ENCODE data around the gene ATP2B2. TPM values are rescaled to one million over a fixed set of nuclear protein-coding genes. Genes with fewer than 3 reads are reported as not detected.

The ATP2B2 gene
- total RNA-seq, 1 donor from 2014 or later: 0.13 TPM

DNA sequence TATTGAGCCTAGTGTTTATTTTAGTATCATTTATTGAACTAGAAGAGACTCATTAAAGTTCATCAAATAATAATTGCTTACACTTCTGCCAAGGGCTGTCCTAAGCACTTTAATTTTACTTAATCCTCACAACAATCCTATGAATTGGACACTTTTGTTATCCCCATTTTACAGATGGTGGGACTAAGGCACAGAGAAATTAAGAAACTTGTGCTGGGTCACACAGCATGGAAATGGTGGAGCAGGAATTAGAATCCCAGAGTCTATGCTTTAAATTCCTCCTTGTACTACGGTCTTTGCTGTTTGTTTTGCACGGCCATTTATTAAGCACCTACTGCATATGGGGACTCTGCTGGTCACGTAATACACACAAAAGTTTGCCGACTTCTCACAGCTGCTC lies 7.9 kb downstream of the ATP2B2 start:
- DNase-seq (ENCODE audit: extremely low spot score, unreplicated experiment): no peak
- H3K4me3 Mint-ChIP-seq (ENCODE audit: unreplicated experiment): no peak overlapping the region

DNA sequence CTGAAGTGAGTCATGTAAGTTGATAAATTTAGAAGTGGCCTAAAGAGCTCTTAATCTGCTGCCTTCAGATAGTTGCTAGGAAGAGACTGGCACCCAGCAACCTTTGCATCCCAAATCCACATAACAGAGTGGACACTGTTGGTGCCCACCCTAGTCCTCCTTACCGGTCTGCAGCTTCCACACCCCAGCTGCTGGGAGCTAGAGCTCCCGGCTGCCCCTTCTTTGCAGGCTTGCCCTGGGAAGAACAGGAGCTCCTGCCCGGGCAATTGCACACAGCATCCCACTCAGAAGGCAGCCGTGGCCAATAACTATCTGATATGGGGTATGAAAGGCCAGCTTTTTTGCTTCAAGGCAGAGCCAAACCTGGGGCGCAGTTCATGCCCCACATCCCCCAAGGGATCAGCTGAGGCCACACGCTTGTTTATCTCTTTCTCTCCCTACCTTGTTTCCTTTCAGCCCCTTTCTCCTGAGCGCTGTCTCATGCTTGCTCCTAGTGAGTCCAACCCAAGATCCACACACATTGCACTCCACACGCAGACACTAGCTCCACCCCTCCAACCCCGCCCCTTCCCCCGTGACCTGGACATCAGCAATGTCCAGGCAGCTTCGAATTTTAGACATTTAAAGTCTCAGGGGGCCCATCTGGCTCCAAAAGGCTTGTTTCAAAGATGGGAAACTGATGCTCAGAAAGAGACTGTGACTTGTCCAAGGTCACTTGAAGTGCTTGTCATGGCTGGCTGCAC lies 9.1 kb downstream of the ATP2B2 start:
- H3K27me3 Mint-ChIP-seq (ENCODE audit: unreplicated experiment): peaks cover 41% of the 10 kb centered on the region

More for the DNA sequence above, 7.9 kb downstream of the ATP2B2 start:
- Mint-ChIP-seq H3K27me3 (ENCODE audit: unreplicated experiment) (peaks cover 41% of the 10 kb centered on the region), H3K4me1 (ENCODE audit: unreplicated experiment) (no peaks in the 10 kb centered on the region), H3K9me3 (ENCODE audit: unreplicated experiment) (no peaks in the 10 kb centered on the region), H3K36me3 (ENCODE audit: unreplicated experiment) (no peaks in the 10 kb centered on the region), H3K27ac (ENCODE audit: unreplicated experiment) (no peak overlapping the region)
- TF ChIP-seq, protein P1, sequence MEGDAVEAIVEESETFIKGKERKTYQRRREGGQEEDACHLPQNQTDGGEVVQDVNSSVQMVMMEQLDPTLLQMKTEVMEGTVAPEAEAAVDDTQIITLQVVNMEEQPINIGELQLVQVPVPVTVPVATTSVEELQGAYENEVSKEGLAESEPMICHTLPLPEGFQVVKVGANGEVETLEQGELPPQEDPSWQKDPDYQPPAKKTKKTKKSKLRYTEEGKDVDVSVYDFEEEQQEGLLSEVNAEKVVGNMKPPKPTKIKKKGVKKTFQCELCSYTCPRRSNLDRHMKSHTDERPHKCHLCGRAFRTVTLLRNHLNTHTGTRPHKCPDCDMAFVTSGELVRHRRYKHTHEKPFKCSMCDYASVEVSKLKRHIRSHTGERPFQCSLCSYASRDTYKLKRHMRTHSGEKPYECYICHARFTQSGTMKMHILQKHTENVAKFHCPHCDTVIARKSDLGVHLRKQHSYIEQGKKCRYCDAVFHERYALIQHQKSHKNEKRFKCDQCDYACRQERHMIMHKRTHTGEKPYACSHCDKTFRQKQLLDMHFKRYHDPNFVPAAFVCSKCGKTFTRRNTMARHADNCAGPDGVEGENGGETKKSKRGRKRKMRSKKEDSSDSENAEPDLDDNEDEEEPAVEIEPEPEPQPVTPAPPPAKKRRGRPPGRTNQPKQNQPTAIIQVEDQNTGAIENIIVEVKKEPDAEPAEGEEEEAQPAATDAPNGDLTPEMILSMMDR (IDR thresholded peaks at IDR 0.05): no peak

DNA sequence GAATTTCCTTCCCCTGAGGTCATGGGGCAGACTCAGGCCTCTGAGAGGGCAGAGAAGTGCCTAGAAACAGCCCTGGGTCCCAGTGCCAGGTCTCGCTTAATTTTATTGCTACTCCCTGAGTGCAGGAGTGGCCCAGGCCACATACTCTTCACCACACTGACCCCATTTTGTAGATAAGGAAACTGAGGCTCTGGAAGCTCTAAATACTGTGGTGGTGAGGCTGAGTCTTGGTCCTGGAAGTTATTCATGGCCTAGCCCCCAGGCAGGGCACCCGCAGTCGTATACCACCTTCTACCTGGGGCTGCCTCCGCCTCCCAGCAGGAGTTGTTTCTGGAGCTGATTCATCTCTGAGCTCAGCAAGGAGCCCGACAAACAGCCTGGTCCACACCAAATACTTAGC lies 9.8 kb downstream of the ATP2B2 start:
- Mint-ChIP-seq H3K36me3 (ENCODE audit: unreplicated experiment) (no peaks in the 10 kb centered on the region), H3K4me3 (ENCODE audit: unreplicated experiment) (no peak overlapping the region), H3K9me3 (ENCODE audit: unreplicated experiment) (no peaks in the 10 kb centered on the region), H3K27me3 (ENCODE audit: unreplicated experiment) (peaks cover 41% of the 10 kb centered on the region), H3K27ac (ENCODE audit: unreplicated experiment) (no peak overlapping the region), H3K4me1 (ENCODE audit: unreplicated experiment) (no peaks in the 10 kb centered on the region)
- TF ChIP-seq, protein P1 (IDR thresholded peaks at IDR 0.05): no peak
- no peak for DNase-seq (ENCODE audit: extremely low spot score, unreplicated experiment)

More for the DNA sequence above, 9.1 kb downstream of the ATP2B2 start:
- Mint-ChIP-seq H3K4me3 (ENCODE audit: unreplicated experiment) (no peak overlapping the region), H3K9me3 (ENCODE audit: unreplicated experiment) (no peaks in the 10 kb centered on the region), H3K27ac (ENCODE audit: unreplicated experiment) (no peak overlapping the region), H3K36me3 (ENCODE audit: unreplicated experiment) (no peaks in the 10 kb centered on the region), H3K4me1 (ENCODE audit: unreplicated experiment) (no peaks in the 10 kb centered on the region)
- no peak for DNase-seq (ENCODE audit: extremely low spot score, unreplicated experiment)
- TF ChIP-seq, protein P1 (IDR thresholded peaks at IDR 0.05): no peak

DNA sequence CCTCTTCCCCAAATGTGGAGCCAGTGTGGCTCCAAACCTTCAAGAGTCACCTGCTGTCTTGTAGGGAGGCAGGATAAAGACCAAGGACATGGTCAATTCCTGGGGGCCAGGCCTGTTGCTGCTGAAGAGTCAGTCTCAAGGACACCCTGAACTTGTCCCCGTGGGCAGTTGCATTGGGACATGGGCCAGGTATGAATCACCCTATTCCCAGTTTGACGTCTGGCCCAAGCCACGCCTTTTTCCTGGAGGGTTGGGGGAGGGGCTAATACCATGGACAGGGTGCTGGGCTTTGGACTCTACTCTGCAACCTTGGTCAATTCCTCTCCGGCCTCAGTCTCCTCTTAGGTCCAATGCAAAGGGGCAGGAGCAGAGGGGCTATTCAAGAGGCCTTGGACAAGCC lies 10.4 kb downstream of the ATP2B2 start:
- Mint-ChIP-seq H3K4me1 (ENCODE audit: unreplicated experiment) (no peaks in the 10 kb centered on the region), H3K27ac (ENCODE audit: unreplicated experiment) (no peak overlapping the region), H3K27me3 (ENCODE audit: unreplicated experiment) (peaks cover 37% of the 10 kb centered on the region), H3K4me3 (ENCODE audit: unreplicated experiment) (no peak overlapping the region), H3K36me3 (ENCODE audit: unreplicated experiment) (no peaks in the 10 kb centered on the region), H3K9me3 (ENCODE audit: unreplicated experiment) (no peaks in the 10 kb centered on the region)
- DNase-seq (ENCODE audit: extremely low spot score, unreplicated experiment): no peak
- TF ChIP-seq, protein P1 (IDR thresholded peaks at IDR 0.05): no peak

DNA sequence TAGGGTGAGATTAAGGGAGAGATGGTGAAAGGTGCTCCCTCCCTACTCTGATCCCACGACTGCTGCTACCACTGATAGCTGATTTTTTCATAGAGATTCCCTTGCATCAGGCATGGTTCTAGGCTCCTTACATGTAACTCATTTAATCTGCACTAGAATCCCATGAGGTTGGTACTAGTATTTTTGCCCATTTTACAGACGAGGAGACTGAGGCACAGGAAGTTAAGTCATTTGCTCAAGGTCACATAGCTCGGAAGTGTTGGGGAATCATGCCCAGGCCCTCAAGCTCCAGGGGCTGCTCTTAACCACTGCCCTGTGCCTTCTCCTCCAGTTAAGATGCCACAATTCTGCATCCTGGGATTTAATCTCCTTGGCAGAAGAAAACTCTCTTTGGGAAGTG lies 11.2 kb downstream of the ATP2B2 start:
- Mint-ChIP-seq H3K27ac (ENCODE audit: unreplicated experiment) (no peak overlapping the region), H3K4me3 (ENCODE audit: unreplicated experiment) (no peak overlapping the region), H3K36me3 (ENCODE audit: unreplicated experiment) (no peaks in the 10 kb centered on the region), H3K9me3 (ENCODE audit: unreplicated experiment) (no peaks in the 10 kb centered on the region), H3K4me1 (ENCODE audit: unreplicated experiment) (no peaks in the 10 kb centered on the region), H3K27me3 (ENCODE audit: unreplicated experiment) (peaks cover 40% of the 10 kb centered on the region)
- no peak for DNase-seq (ENCODE audit: extremely low spot score, unreplicated experiment)
- TF ChIP-seq, protein P1 (IDR thresholded peaks at IDR 0.05): no peak
